Measurements from ENCODE around the gene SIL1. TPM values are rescaled to one million over a fixed set of nuclear protein-coding genes. Genes with fewer than 3 reads are reported as not detected.

SIL1 gene
- total and polyA plus RNA-seq, 7 donors: 7.8 to 60.8 (median 33.0) TPM

DNA sequence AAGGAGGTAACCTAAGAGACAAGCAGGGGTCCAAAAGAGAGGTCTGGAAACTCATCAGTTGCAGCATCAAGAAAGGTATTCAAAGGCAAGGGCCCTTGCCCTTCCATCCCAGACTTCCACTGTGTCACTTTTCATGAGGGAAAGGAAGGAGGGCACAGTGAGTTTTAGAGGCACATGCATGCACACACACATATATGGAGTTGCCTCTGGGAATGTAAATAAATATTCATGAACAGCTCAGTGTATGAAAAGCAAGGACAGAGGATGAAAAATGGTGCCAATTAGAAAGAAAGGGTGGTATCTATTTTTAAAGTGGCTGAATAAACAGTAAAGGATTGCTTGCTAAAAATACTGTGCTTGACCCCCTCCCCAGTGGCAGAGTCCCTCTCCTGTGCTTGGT, 217.7 kb downstream of the SIL1 start:
- Histone ChIP-seq H3K9me3 (no peaks in the 10 kb centered on the region), H3K27ac (no peak overlapping the region)
- intact Hi-C loops (cut with DNase I): no loop called here

GRCh38 chr5:138979684-138980280, 218.4 kb downstream of the SIL1 start:
- Histone ChIP-seq H3K27me3 (no peaks in the 10 kb centered on the region), H3K9me3 (no peaks in the 10 kb centered on the region), H3K4me1 (peaks cover 0 to 23% (median 9%) of the 10 kb centered on the region in 4 donors), H3K4me3 (no peak overlapping the region), H3K27ac (no peak overlapping the region), H3K36me3 (no peaks in the 10 kb centered on the region)
- WGBS, 2 donors: 64 to 89% methylated on average over 5 of the region's 5 CpGs
- intact Hi-C loops (cut with DNase I): no loop called here
- no peak for TF ChIP-seq POLR2A (IDR thresholded peaks at IDR 0.05)
- no peak for DNase-seq

More for the DNA sequence above, 217.7 kb downstream of the SIL1 start:
- no peak for DNase-seq
- Histone ChIP-seq H3K4me1 (peaks cover 0 to 17% (median 3%) of the 10 kb centered on the region in 4 donors), H3K27me3 (no peaks in the 10 kb centered on the region), H3K36me3 (no peaks in the 10 kb centered on the region), H3K4me3 (no peak overlapping the region)
- TF ChIP-seq POLR2AphosphoS5 (IDR thresholded peaks at IDR 0.05) (no peak), CTCF (IDR thresholded peaks at IDR 0.05) (no peak), EP300 (IDR thresholded peaks at IDR 0.05) (no peak), POLR2A (IDR thresholded peaks at IDR 0.05) (no peak)

DNA sequence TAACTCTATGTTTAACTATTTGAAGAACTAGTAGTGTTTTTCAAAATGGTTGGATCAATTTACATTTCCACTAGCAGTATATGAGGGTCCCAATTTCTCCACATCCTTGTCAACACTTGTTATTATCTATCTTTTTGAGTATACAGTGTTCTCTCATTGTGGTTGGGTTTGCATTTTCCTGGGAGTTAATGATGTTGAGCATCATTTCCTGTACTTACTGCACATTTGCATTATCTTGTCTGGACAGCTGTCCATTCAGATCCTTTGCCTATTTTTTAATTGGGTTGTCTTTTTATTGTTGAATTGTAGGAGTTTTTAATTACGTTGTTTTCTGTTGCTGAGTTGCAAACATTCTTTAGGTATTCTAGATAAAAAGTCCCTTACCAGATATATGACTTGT, 219.6 kb downstream of the SIL1 start:
- no peak for TF ChIP-seq EP300 (IDR thresholded peaks at IDR 0.05)
- TF ChIP-seq CTCF (IDR thresholded peaks at IDR 0.05): no peak
- TF ChIP-seq POLR2AphosphoS5 (IDR thresholded peaks at IDR 0.05): no peak
- no peak for TF ChIP-seq POLR2A (IDR thresholded peaks at IDR 0.05)
- WGBS, 2 donors: 95 to 98% methylated on average over 1 of the region's 1 CpG
- H3K4me1 ChIP-seq: peaks cover 0 to 35% (median 19%) of the 10 kb centered on the region in 4 donors
- no peak overlapping the region for H3K27ac ChIP-seq
- no peaks in the 10 kb centered on the region for H3K9me3 ChIP-seq
- no peak for DNase-seq
- intact Hi-C loops (cut with DNase I): no loop called here
- H3K27me3 ChIP-seq: no peaks in the 10 kb centered on the region
- no peaks in the 10 kb centered on the region for H3K36me3 ChIP-seq
- no peak overlapping the region for H3K4me3 ChIP-seq

- intact Hi-C loops (cut with DNase I): no loop called here
- no peak overlapping the region for H3K4me3 ChIP-seq
- H3K9me3 ChIP-seq: no peaks in the 10 kb centered on the region
- H3K27ac ChIP-seq: no peak overlapping the region
- no peak for TF ChIP-seq POLR2AphosphoS5 (IDR thresholded peaks at IDR 0.05)
- TF ChIP-seq CTCF (IDR thresholded peaks at IDR 0.05): no peak
- TF ChIP-seq POLR2A (IDR thresholded peaks at IDR 0.05): no peak
- no peak for TF ChIP-seq EP300 (IDR thresholded peaks at IDR 0.05)
- no peaks in the 10 kb centered on the region for H3K36me3 ChIP-seq
- H3K4me1 ChIP-seq: peaks cover 0 to 39% (median 21%) of the 10 kb centered on the region in 4 donors
- 95% methylated on average over 1 of the region's 1 CpG for WGBS, 2 donors
- no peak for DNase-seq
- no peaks in the 10 kb centered on the region for H3K27me3 ChIP-seq
These were observed 220.1 kb downstream of the SIL1 start for GRCh38 chr5:138978080-138978479.

GRCh38 chr5:138975098-138975847, 222.9 kb downstream of the SIL1 start:
- H3K27ac ChIP-seq: peak overlapping the region; percentile 24 to 67 (median 58)
- intact Hi-C loops (cut with DNase I): no loop called here
- no peaks in the 10 kb centered on the region for H3K36me3 ChIP-seq
- 83 to 87% methylated on average over 10 of the region's 10 CpGs for WGBS, 2 donors
- DNase-seq: peak; percentile 79
- TF ChIP-seq POLR2AphosphoS5 (IDR thresholded peaks at IDR 0.05) (peak in 2 of 4 donors; percentile 25 to 34), EP300 (IDR thresholded peaks at IDR 0.05) (no peak)
- no peak overlapping the region for H3K4me3 ChIP-seq
- H3K9me3 ChIP-seq: no peaks in the 10 kb centered on the region
- peaks cover 0 to 43% (median 27%) of the 10 kb centered on the region in 4 donors for H3K4me1 ChIP-seq
- no peaks in the 10 kb centered on the region for H3K27me3 ChIP-seq
